HG02973 (cell line): Measurements from ENCODE around the gene GIMAP8.

ENCODE experiments used
- ATAC-seq: cut with Tn5 transposase; IDR thresholded peaks from one replicate; pipeline ENCODE4 v1.9.1; 2021; ENCODE audit warnings: moderate library complexity; ENCODE audit not compliant: unreplicated experiment

GIMAP8 gene

GRCh38 chr7:150450491-150451001 is at the start of gene GIMAP8:
Gene GIMAP8, plus strand, starts transcription at chr7:150450630. Its CDS starts 16,069 bp downstream, at chr7:150466699.
- ATAC-seq = peak; percentile 35

DNA sequence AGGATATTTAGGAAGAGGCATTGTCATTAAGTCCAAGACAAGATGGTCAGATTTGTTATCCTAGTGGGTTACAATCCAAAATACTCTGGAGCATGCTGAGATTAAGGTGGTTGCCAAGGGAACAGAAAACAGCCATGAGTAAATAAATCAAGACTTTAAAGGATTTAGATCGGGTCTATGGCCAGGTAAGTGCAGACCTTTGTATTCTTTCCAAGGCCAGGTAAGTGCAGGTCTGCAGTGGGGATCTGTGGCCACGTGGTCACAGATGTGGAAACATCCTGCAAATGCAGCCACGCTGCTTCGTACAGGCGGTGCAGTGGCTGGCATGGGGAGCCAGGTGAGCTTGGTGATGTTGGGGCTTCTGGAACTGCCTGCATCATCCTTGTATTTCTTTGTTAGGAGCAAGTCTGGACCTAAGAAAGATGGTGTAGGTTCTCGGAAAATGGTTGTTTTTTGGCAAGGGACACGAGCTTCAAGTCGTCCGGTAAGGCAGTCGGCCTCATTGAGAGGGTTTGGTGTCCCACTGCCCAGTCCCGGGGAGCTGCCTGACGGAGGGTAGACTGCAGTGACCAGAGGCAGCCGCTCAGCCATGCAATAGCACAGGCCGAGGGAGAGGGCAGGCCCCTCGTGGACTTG is 49.5 kb upstream of the GIMAP8 start:
- ATAC-seq = no peak

- ATAC-seq = no peak
These were observed 49.0 kb upstream of the GIMAP8 start for GRCh38 chr7:150401424-150401790.

- ATAC-seq = no peak
These were observed 48.4 kb upstream of the GIMAP8 start for GRCh38 chr7:150401861-150402631.

DNA sequence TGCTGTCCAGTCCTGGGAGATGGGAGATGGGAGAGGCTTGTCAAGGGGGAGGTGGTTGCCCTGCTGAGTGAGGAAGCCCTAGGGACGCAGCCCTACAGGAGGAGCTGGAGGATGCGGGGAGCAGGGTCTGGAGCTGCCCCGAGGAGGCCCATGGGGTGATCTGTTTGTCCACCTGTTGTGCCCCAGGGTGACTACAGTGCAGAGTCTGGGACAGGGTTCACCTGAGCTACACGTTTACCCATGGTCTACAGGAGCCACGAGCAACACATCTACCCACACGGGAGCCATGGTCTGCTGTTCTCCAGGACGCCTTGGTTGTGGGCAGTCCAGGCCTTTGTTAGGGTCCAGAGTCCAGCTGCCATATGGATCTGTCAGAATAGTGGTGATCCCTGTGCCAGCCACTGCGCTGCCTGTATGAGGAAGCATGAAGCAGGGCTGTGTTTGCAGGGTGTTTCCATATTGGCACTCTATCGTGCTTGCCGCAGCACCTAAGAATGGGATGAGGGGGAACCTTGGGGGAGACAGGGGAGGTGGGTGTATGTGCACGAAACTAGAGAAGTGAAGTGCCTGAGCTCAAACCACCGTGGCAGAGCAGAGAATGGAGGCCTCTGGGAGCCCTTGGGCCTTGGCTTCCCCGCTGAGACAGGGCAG is 47.6 kb upstream of the GIMAP8 start:
- ATAC-seq = no peak

GRCh38 chr7:150403376-150404171 is 46.9 kb upstream of the GIMAP8 start:
- no peak for ATAC-seq

GRCh38 chr7:150404172-150404804 is 46.1 kb upstream of the GIMAP8 start:
- no peak for ATAC-seq

GRCh38 chr7:150404805-150405583 is 45.4 kb upstream of the GIMAP8 start:
- peak; percentile 44 for ATAC-seq

- no peak for ATAC-seq
These were observed 44.7 kb upstream of the GIMAP8 start for GRCh38 chr7:150405584-150406311.

DNA sequence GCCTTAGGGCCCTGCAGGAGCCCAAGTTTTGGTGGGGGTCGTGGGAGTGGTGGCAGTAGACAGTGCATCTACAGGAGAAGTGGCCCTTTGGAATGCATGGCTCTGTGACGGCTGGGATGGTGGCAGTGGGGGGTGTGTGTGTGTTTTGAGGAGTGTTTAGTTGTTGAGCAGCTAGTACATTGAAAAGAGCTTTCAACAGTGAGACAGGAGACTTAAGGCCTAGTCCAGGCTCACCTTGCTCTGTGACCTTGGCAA is 44.2 kb upstream of the GIMAP8 start:
- ATAC-seq = no peak

GRCh38 chr7:150406567-150407421 is 43.6 kb upstream of the GIMAP8 start:
- ATAC-seq = peak; percentile 54

DNA sequence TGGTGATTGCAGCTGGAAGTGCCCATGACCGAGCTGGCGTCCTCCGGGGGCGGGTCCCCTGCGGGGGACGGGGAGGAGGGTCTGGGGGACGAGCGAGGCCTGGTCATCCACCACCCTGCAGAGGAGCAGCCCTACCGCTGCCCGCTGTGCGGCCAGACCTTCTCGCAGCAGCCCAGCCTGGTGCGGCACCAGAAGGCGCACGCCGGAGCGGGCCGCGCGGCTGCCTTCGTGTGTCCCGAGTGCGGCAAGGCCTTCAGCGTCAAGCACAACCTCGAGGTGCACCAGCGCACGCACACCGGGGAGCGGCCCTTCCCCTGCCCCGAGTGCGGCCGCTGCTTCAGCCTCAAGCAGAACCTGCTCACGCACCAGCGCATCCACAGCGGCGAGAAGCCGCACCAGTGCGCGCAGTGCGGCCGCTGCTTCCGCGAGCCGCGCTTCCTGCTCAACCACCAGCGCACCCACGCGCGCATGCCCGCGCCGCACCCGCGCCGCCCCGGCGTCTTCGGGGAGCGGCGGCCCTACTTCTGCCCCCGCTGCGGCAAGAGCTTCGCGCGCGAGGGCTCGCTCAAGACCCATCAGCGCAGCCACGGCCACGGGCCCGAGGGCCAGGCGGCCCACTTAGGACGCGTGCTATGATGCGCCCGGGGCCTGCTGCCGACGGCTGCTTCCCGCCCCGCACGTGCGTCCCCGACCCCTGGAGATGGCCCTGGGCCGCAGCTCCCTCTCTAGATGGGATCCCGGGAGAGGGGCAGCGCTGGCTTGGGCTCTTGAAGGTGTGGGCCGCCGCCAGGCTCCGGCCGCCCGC is 42.6 kb upstream of the GIMAP8 start:
- no peak for ATAC-seq

DNA sequence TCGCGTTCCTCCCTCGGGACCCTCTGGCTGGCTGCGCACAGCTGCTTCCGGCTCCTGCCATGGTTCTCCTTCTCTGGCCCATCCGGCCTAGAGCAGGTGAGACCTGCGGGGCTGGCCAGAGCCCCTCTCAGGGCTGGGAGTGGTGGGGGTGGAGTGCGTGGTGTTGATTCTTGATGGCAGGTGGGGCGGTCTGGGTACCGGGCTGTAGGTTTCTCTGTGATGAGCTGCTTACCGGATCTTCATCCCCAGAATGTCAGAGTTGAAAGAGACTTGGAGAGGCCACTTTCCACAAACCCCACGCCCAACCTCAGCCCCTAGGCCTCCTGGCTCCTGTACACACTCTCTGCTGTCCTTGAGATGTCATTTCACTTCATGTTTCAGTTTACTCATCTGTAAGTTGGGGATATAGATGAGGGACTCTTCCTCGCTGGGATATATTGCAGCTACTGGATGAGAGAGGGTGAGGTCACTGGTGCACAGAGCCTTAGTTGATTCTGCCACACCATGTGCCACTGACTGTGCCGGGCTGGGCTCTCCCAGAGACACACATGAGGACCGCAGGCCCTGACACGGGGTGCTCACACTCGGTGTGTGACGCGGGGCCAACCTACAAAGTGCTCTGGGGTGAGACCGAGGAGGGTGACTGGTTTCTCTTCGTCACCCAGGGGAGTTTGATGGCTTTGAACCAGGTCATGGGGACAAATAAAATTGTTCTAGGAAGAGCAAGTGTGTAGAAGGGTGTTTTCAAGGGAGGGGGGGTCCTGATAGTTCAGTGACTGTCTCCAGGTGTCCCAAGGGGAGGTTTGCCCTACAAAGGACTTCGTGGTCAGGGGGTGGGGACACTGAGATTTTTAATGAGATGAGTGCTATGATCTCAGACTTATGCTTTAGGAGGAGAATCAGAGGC is 41.8 kb upstream of the GIMAP8 start:
- ATAC-seq = peak; percentile 27

- ATAC-seq = no peak
These were observed 41.0 kb upstream of the GIMAP8 start for GRCh38 chr7:150409300-150410030.

GRCh38 chr7:150410131-150410530 is 40.3 kb upstream of the GIMAP8 start:
- ATAC-seq = no peak
